Hepatocyte (in vitro differentiated cells): ENCODE results near the gene JCAD.

Source experiments
- EZH2phosphoT487 ChIP-seq: fragments of 200-600 bp; sonication (generic); IDR thresholded peaks from one replicate; pipeline ENCODE4 v1.6.1; 2018; ENCODE audit warnings: antibody characterized with exemption, mild to moderate bottlenecking, low read depth, moderate library complexity; ENCODE audit not compliant: unreplicated experiment, severe bottlenecking
- TF ChIP-seq, protein P1 (sequence below): fragments of 200-600 bp; sonication (generic); IDR thresholded peaks from 2 replicates; pipeline ENCODE4 v1.5.1; 2016; ENCODE audit warnings: antibody characterized with exemption, mild to moderate bottlenecking; ENCODE audit not compliant: poor library complexity

GRCh38 chr10:30014511-30014910 is 44.9 kb downstream of the JCAD start:
- TF ChIP-seq, protein P1, sequence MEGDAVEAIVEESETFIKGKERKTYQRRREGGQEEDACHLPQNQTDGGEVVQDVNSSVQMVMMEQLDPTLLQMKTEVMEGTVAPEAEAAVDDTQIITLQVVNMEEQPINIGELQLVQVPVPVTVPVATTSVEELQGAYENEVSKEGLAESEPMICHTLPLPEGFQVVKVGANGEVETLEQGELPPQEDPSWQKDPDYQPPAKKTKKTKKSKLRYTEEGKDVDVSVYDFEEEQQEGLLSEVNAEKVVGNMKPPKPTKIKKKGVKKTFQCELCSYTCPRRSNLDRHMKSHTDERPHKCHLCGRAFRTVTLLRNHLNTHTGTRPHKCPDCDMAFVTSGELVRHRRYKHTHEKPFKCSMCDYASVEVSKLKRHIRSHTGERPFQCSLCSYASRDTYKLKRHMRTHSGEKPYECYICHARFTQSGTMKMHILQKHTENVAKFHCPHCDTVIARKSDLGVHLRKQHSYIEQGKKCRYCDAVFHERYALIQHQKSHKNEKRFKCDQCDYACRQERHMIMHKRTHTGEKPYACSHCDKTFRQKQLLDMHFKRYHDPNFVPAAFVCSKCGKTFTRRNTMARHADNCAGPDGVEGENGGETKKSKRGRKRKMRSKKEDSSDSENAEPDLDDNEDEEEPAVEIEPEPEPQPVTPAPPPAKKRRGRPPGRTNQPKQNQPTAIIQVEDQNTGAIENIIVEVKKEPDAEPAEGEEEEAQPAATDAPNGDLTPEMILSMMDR: no peak
- no peak for TF ChIP-seq EZH2phosphoT487
